HEK293 (cell line): ENCODE results near the gene KCNJ9.

Source experiments
- CTCF ChIA-PET: fragments of 350-600 bp; formaldehyde crosslinking; extraction: SDS; loops from one replicate; lab custom pipeline; 2021; ENCODE audit warnings: antibody characterized with exemption; lab: Yijun Ruan, JAX
- POLR2A ChIA-PET: fragments of 300-600 bp; formaldehyde crosslinking; extraction: SDS; loops from one replicate; lab custom pipeline; 2020; ENCODE audit warnings: antibody characterized with exemption, inconsistent platforms; lab: Yijun Ruan, JAX
- H3K27ac ChIP-seq: fragments of 200-500 bp; sonication (Bioruptor generic); 2 replicates; pipeline ENCODE4 v1.5.1; 2014; ENCODE audit warnings: low read depth, low read length, control low read depth, inconsistent platforms; ENCODE audit errors: extremely low read depth
- H3K36me3 ChIP-seq, 2 experiments: fragments of 200-500 bp in 1 of 2; sonication (Bioruptor generic) in 1 of 2; 1 replicate in 1 of 2; 2 replicates in 1 of 2; pipeline ENCODE4 v1.5.1; 2014 to 2017; ENCODE audit warnings: inconsistent platforms in 2 of 2, low read length in 2 of 2; ENCODE audit not compliant: control insufficient read depth in 2 of 2, insufficient read depth in 1 of 2
- H3K4me1 ChIP-seq: fragments of 200-500 bp; sonication (Bioruptor generic); 2 replicates; pipeline ENCODE4 v1.5.1; 2014; ENCODE audit warnings: mild to moderate bottlenecking, low read length, inconsistent platforms; ENCODE audit not compliant: control insufficient read depth, insufficient read depth
- H3K4me3 ChIP-seq: 2 replicates; pipeline ENCODE4 v1.5.1; 2011; ENCODE audit warnings: low read depth, mild to moderate bottlenecking, control low read depth, low read length, moderate library complexity
- H3K9me3 ChIP-seq: fragments of 200-500 bp; sonication (Bioruptor generic); 2 replicates; pipeline ENCODE4 v1.5.1; 2014; ENCODE audit warnings: low read depth, low read length, inconsistent platforms; ENCODE audit not compliant: control insufficient read depth, insufficient read depth
- GFI1B ChIP-seq: fragments of 450-650 bp; formaldehyde crosslinking; IDR thresholded peaks from 2 replicates; pipeline ENCODE4 v1.5.1; 2016; ENCODE audit warnings: missing biosample characterization, missing genetic modification characterization
- PRDM1 ChIP-seq: fragments of 450-650 bp; formaldehyde crosslinking; IDR thresholded peaks from 2 replicates; pipeline ENCODE4; 2016; ENCODE audit warnings: missing biosample characterization, missing genetic modification characterization
- ZNF132 ChIP-seq: fragments of 450-650 bp; formaldehyde crosslinking; IDR thresholded peaks from 2 replicates; pipeline ENCODE4 v1.5.1; 2017; ENCODE audit warnings: missing biosample characterization, missing genetic modification characterization, borderline replicate concordance
- ZNF423 ChIP-seq: fragments of 450-650 bp; formaldehyde crosslinking; IDR thresholded peaks from 2 replicates; pipeline ENCODE4 v1.5.1; 2016; ENCODE audit warnings: missing biosample characterization, missing genetic modification characterization
- ZNF473 ChIP-seq: fragments of 450-650 bp; formaldehyde crosslinking; IDR thresholded peaks from 2 replicates; pipeline ENCODE4 v1.5.1; 2017; ENCODE audit warnings: missing biosample characterization, missing genetic modification characterization
- ZNF510 ChIP-seq: fragments of 450-650 bp; formaldehyde crosslinking; IDR thresholded peaks from 2 replicates; pipeline ENCODE4 v1.5.1; 2018; ENCODE audit warnings: mild to moderate bottlenecking, missing genetic modification characterization, missing biosample characterization; ENCODE audit not compliant: insufficient replicate concordance
- ZNF555 ChIP-seq: fragments of 450-650 bp; formaldehyde crosslinking; conservative IDR thresholded peaks from 2 replicates; pipeline ENCODE4 v1.5.1; 2017; ENCODE audit warnings: missing biosample characterization, mild to moderate bottlenecking, missing genetic modification characterization, inconsistent platforms
- ZNF707 ChIP-seq: fragments of 450-650 bp; formaldehyde crosslinking; IDR thresholded peaks from 2 replicates; pipeline ENCODE4 v1.5.1; 2016; ENCODE audit warnings: missing biosample characterization, missing genetic modification characterization
- ZNF776 ChIP-seq: fragments of 450-650 bp; formaldehyde crosslinking; IDR thresholded peaks from 2 replicates; pipeline ENCODE4 v1.5.0; 2017; ENCODE audit warnings: missing biosample characterization, missing genetic modification characterization, borderline replicate concordance
- ZNF777 ChIP-seq: fragments of 450-650 bp; formaldehyde crosslinking; IDR thresholded peaks from 2 replicates; pipeline ENCODE4 v1.5.1; 2017; ENCODE audit warnings: missing biosample characterization, missing genetic modification characterization, borderline replicate concordance
- ZNF830 ChIP-seq: fragments of 450-650 bp; IDR thresholded peaks from 2 replicates; pipeline ENCODE4 v1.5.0; 2018; ENCODE audit warnings: missing biosample characterization, missing genetic modification characterization, low read depth, mild to moderate bottlenecking, moderate library complexity
- TF ChIP-seq, protein P1 (sequence below): fragments of 450-650 bp; IDR thresholded peaks from 2 replicates; pipeline ENCODE4 v1.5.1; 2018; ENCODE audit warnings: missing biosample characterization, missing genetic modification characterization
- TF ChIP-seq, protein P2 (sequence below): fragments of 450-650 bp; formaldehyde crosslinking; IDR thresholded peaks from 2 replicates; pipeline ENCODE4 v1.5.0; 2017; ENCODE audit warnings: missing biosample characterization, missing genetic modification characterization, borderline replicate concordance
- TF ChIP-seq, protein P3 (sequence below): fragments of 450-650 bp; formaldehyde crosslinking; IDR thresholded peaks from 2 replicates; pipeline ENCODE4 v1.5.1; 2017; ENCODE audit warnings: missing biosample characterization, missing genetic modification characterization
- TF ChIP-seq, protein P4 (sequence below): fragments of 450-650 bp; formaldehyde crosslinking; IDR thresholded peaks from 2 replicates; pipeline ENCODE4 v1.5.1; 2016; ENCODE audit warnings: missing biosample characterization, missing genetic modification characterization, borderline replicate concordance
- TF ChIP-seq, protein P5 (sequence below): fragments of 450-650 bp; formaldehyde crosslinking; IDR thresholded peaks from 2 replicates; pipeline ENCODE4 v1.5.1; 2017; ENCODE audit warnings: missing biosample characterization, missing genetic modification characterization

KCNJ9 gene

DNA sequence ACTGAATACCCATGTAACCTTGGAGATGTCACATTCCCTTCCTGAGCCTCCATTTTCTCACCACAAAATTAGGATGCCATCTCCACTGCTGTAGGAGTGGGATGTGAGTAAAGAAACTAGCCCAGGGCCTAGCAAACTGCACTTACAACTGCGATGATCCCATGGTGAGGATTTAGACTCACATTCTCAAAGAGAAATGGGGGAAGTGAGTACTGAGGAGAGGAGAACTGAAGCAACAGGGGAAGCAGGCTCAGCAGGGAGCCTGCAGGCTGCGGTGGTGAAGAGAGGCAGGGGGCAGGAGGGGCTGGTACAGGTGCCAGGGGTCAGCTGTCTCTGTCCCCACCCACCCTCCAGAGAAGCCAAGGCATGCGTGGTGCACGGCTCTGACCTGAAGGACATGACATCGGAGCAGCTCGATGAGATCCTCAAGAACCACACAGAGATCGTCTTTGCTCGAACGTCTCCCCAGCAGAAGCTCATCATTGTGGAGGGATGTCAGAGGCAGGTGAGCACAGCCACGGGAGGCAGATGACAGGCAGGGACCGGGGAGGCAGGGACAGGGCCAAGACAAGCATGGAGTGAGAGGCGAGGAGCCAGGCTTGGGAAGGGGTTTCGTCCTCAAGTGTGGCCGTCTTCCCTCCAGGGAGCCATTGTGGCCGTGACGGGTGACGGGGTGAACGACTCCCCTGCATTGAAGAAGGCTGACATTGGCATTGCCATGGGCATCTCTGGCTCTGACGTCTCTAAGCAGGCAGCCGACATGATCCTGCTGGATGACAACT is 53.6 kb downstream of the KCNJ9 start:
- POLR2A ChIA-PET, result no interaction called here
- H3K4me3 ChIP-seq, result no peak overlapping the region
- H3K27ac ChIP-seq, result no peak overlapping the region
- no peaks in the 10 kb centered on the region for H3K4me1 ChIP-seq
- CTCF ChIA-PET, result no interaction called here
- no peaks in the 10 kb centered on the region for H3K36me3 ChIP-seq
- TF ChIP-seq, protein P1, sequence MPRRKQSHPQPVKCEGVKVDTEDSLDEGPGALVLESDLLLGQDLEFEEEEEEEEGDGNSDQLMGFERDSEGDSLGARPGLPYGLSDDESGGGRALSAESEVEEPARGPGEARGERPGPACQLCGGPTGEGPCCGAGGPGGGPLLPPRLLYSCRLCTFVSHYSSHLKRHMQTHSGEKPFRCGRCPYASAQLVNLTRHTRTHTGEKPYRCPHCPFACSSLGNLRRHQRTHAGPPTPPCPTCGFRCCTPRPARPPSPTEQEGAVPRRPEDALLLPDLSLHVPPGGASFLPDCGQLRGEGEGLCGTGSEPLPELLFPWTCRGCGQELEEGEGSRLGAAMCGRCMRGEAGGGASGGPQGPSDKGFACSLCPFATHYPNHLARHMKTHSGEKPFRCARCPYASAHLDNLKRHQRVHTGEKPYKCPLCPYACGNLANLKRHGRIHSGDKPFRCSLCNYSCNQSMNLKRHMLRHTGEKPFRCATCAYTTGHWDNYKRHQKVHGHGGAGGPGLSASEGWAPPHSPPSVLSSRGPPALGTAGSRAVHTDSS, result no peak
- TF ChIP-seq PRDM1 (tag by site-specific recombination) (no peak), ZNF510 (no peak), ZNF473 (no peak), ZNF555 (no peak), GFI1B (tag by site-specific recombination) (no peak), ZNF132 (no peak)
- TF ChIP-seq, protein P2, sequence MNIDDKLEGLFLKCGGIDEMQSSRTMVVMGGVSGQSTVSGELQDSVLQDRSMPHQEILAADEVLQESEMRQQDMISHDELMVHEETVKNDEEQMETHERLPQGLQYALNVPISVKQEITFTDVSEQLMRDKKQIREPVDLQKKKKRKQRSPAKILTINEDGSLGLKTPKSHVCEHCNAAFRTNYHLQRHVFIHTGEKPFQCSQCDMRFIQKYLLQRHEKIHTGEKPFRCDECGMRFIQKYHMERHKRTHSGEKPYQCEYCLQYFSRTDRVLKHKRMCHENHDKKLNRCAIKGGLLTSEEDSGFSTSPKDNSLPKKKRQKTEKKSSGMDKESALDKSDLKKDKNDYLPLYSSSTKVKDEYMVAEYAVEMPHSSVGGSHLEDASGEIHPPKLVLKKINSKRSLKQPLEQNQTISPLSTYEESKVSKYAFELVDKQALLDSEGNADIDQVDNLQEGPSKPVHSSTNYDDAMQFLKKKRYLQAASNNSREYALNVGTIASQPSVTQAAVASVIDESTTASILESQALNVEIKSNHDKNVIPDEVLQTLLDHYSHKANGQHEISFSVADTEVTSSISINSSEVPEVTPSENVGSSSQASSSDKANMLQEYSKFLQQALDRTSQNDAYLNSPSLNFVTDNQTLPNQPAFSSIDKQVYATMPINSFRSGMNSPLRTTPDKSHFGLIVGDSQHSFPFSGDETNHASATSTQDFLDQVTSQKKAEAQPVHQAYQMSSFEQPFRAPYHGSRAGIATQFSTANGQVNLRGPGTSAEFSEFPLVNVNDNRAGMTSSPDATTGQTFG (tag by site-specific recombination), result no peak
- no peaks in the 10 kb centered on the region for H3K9me3 ChIP-seq

DNA sequence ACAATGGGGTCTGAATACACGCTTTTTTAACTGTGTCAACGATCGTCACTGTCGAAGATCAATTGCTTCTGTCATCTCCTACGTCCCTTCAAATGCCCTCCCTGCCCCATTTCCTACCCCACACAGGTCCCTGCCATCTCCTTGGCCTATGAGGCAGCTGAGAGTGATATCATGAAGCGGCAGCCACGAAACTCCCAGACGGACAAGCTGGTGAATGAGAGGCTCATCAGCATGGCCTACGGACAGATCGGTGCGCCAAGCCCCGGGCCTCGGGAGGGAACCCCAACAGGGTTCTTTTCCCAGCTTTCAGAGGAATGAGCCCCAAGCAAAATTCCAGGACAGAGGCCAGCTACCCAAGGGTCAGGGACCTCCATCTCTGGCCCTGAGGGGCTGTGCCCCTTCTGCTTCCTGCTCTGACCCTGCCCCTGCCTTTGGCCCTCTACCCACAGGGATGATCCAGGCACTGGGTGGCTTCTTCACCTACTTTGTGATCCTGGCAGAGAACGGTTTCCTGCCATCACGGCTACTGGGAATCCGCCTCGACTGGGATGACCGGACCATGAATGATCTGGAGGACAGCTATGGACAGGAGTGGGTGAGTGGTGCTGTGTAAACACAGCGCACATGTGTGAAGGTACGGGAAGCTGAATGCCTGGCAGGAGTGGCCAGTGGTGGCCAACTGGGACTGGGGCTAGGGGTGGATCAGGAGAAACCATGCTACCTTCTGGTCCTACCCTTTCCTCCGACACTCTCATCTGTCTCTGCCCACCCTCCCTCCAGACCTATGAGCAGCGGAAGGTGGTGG is 55.0 kb downstream of the KCNJ9 start:
- CTCF ChIA-PET, result interaction anchor here (0.5 kb wide), 1 partner anchor 56 kb away, joined by 3 read pairs; no protein-coding TSS in a partner anchor

More for the DNA sequence above, 55.0 kb downstream of the KCNJ9 start:
- Histone ChIP-seq H3K36me3 (no peaks in the 10 kb centered on the region), H3K27ac (no peak overlapping the region), H3K9me3 (no peaks in the 10 kb centered on the region), H3K4me3 (no peak overlapping the region), H3K4me1 (no peaks in the 10 kb centered on the region)
- POLR2A ChIA-PET, result no interaction called here
- TF ChIP-seq, protein P3, sequence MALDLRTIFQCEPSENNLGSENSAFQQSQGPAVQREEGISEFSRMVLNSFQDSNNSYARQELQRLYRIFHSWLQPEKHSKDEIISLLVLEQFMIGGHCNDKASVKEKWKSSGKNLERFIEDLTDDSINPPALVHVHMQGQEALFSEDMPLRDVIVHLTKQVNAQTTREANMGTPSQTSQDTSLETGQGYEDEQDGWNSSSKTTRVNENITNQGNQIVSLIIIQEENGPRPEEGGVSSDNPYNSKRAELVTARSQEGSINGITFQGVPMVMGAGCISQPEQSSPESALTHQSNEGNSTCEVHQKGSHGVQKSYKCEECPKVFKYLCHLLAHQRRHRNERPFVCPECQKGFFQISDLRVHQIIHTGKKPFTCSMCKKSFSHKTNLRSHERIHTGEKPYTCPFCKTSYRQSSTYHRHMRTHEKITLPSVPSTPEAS (tag by site-specific recombination), result no peak
- TF ChIP-seq ZNF830 (tag by site-specific recombination) (no peak), ZNF776 (tag by site-specific recombination) (no peak), ZNF423 (tag by site-specific recombination) (no peak), ZNF707 (no peak), ZNF777 (no peak)
- TF ChIP-seq, protein P4, sequence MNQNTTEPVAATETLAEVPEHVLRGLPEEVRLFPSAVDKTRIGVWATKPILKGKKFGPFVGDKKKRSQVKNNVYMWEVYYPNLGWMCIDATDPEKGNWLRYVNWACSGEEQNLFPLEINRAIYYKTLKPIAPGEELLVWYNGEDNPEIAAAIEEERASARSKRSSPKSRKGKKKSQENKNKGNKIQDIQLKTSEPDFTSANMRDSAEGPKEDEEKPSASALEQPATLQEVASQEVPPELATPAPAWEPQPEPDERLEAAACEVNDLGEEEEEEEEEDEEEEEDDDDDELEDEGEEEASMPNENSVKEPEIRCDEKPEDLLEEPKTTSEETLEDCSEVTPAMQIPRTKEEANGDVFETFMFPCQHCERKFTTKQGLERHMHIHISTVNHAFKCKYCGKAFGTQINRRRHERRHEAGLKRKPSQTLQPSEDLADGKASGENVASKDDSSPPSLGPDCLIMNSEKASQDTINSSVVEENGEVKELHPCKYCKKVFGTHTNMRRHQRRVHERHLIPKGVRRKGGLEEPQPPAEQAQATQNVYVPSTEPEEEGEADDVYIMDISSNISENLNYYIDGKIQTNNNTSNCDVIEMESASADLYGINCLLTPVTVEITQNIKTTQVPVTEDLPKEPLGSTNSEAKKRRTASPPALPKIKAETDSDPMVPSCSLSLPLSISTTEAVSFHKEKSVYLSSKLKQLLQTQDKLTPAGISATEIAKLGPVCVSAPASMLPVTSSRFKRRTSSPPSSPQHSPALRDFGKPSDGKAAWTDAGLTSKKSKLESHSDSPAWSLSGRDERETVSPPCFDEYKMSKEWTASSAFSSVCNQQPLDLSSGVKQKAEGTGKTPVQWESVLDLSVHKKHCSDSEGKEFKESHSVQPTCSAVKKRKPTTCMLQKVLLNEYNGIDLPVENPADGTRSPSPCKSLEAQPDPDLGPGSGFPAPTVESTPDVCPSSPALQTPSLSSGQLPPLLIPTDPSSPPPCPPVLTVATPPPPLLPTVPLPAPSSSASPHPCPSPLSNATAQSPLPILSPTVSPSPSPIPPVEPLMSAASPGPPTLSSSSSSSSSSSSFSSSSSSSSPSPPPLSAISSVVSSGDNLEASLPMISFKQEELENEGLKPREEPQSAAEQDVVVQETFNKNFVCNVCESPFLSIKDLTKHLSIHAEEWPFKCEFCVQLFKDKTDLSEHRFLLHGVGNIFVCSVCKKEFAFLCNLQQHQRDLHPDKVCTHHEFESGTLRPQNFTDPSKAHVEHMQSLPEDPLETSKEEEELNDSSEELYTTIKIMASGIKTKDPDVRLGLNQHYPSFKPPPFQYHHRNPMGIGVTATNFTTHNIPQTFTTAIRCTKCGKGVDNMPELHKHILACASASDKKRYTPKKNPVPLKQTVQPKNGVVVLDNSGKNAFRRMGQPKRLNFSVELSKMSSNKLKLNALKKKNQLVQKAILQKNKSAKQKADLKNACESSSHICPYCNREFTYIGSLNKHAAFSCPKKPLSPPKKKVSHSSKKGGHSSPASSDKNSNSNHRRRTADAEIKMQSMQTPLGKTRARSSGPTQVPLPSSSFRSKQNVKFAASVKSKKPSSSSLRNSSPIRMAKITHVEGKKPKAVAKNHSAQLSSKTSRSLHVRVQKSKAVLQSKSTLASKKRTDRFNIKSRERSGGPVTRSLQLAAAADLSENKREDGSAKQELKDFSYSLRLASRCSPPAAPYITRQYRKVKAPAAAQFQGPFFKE (tag by site-specific recombination), result no peak
- TF ChIP-seq, protein P5, sequence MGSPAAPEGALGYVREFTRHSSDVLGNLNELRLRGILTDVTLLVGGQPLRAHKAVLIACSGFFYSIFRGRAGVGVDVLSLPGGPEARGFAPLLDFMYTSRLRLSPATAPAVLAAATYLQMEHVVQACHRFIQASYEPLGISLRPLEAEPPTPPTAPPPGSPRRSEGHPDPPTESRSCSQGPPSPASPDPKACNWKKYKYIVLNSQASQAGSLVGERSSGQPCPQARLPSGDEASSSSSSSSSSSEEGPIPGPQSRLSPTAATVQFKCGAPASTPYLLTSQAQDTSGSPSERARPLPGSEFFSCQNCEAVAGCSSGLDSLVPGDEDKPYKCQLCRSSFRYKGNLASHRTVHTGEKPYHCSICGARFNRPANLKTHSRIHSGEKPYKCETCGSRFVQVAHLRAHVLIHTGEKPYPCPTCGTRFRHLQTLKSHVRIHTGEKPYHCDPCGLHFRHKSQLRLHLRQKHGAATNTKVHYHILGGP (tag by site-specific recombination), result no peak
